IgD-negative memory B cell (primary cell): ENCODE results near the gene MACROH2A1. TPM values are rescaled to one million over a fixed set of nuclear protein-coding genes. Genes with fewer than 3 reads are reported as not detected.
A peak's percentile ranks its signal among the peaks of the same experiment; 100 is the strongest.

Experiments used
- H3K27ac Mint-ChIP-seq, 3 donors: one replicate each; pipeline ENCODE4 v1.8.0; 2020 to 2022; ENCODE audit warnings: mild to moderate bottlenecking in 3 of 3, mixed read lengths in 3 of 3, moderate library complexity in 1 of 3
- H3K27me3 Mint-ChIP-seq: one replicate; pipeline ENCODE4 v1.8.0; 2021; ENCODE audit warnings: mixed read lengths
- H3K36me3 Mint-ChIP-seq: one replicate; pipeline ENCODE4 v1.8.0; 2020; ENCODE audit warnings: mild to moderate bottlenecking, mixed read lengths
- H3K4me1 Mint-ChIP-seq, 3 donors: one replicate each; pipeline ENCODE4 v1.8.0; 2020 to 2022; ENCODE audit warnings: mixed read lengths in 3 of 3, mild to moderate bottlenecking in 1 of 3
- H3K4me3 Mint-ChIP-seq, 4 donors: one replicate each; pipeline ENCODE4 v1.8.0; 2020 to 2022; ENCODE audit warnings: mild to moderate bottlenecking in 4 of 4, mixed read lengths in 4 of 4, moderate library complexity in 3 of 4
- H3K9me3 Mint-ChIP-seq, 3 donors: one replicate each; pipeline ENCODE4 v1.8.0; 2020 to 2021; ENCODE audit warnings: mixed read lengths in 3 of 3, mild to moderate bottlenecking in 1 of 3
- polyA plus RNA-seq: library from polyadenylated mRNA; unstranded; fragments of 300-500 nt; fragmentation: Illumina TruSeq; gene quantifications from one replicate; pipeline ENCODE4 v1.2.3, GENCODE V29; 2021

MACROH2A1 gene
- polyA plus RNA-seq = 121 TPM

GRCh38 chr5:135398855-135399793 is at the start of gene MACROH2A1:
Gene MACROH2A1, minus strand, starts transcription at chr5:135399231. Its CDS starts 10,138 bp downstream, at chr5:135389093.
- H3K27me3 Mint-ChIP-seq = peaks cover 4% of the 10 kb centered on the region
- H3K4me1 Mint-ChIP-seq = peaks cover 12 to 34% (median 25%) of the 10 kb centered on the region in 3 donors
- no peaks in the 10 kb centered on the region for H3K36me3 Mint-ChIP-seq
- H3K4me3 Mint-ChIP-seq = peak within 1 kb of the TSS; percentile 83 to 96 (median 94)
- H3K27ac Mint-ChIP-seq = peak within 1 kb of the TSS; percentile 87 to 93 (median 89)
- no peaks in the 10 kb centered on the region for H3K9me3 Mint-ChIP-seq

- peaks cover 13% of the 10 kb centered on the region for H3K27me3 Mint-ChIP-seq
- no peak overlapping the region for H3K4me3 Mint-ChIP-seq
- no peak overlapping the region for H3K27ac Mint-ChIP-seq
- peaks cover 0 to 4% (median 0%) of the 10 kb centered on the region in 3 donors for H3K9me3 Mint-ChIP-seq
- H3K4me1 Mint-ChIP-seq = peaks cover 0 to 2% (median 0%) of the 10 kb centered on the region in 3 donors
- no peaks in the 10 kb centered on the region for H3K36me3 Mint-ChIP-seq
Measured at GRCh38 chr5:135448071-135448739, 49.2 kb upstream of the MACROH2A1 start.

GRCh38 chr5:135447298-135447929 is 48.4 kb upstream of the MACROH2A1 start, which contains the start of gene DCANP1:
Gene DCANP1, minus strand, starts transcription at chr5:135447348. Its CDS starts 240 bp downstream, at chr5:135447108.
- no peak within 1 kb of the TSS for H3K4me3 Mint-ChIP-seq

GRCh38 chr5:135446615-135447014 is 47.6 kb upstream of the MACROH2A1 start:
- Mint-ChIP-seq H3K4me1 (no peaks in the 10 kb centered on the region), H3K4me3 (no peak overlapping the region), H3K9me3 (peaks cover 0 to 4% (median 0%) of the 10 kb centered on the region in 3 donors), H3K27ac (no peak overlapping the region), H3K36me3 (no peaks in the 10 kb centered on the region), H3K27me3 (peaks cover 13% of the 10 kb centered on the region)

More at GRCh38 chr5:135447298-135447929, 48.4 kb upstream of the MACROH2A1 start, which contains the start of gene DCANP1:
- H3K36me3 Mint-ChIP-seq = no peaks in the 10 kb centered on the region
- peaks cover 0 to under 1% (median 0%) of the 10 kb centered on the region in 3 donors for H3K4me1 Mint-ChIP-seq
- H3K27me3 Mint-ChIP-seq = peaks cover 13% of the 10 kb centered on the region
- H3K27ac Mint-ChIP-seq = no peak within 1 kb of the TSS
- peaks cover 0 to 4% (median 0%) of the 10 kb centered on the region in 3 donors for H3K9me3 Mint-ChIP-seq

- no peak overlapping the region for H3K4me3 Mint-ChIP-seq
- H3K27ac Mint-ChIP-seq = no peak overlapping the region
- H3K9me3 Mint-ChIP-seq = peaks cover 0 to 4% (median 0%) of the 10 kb centered on the region in 3 donors
- peaks cover 13% of the 10 kb centered on the region for H3K27me3 Mint-ChIP-seq
- H3K4me1 Mint-ChIP-seq = peaks cover 0 to under 1% (median 0%) of the 10 kb centered on the region in 3 donors
- H3K36me3 Mint-ChIP-seq = no peaks in the 10 kb centered on the region
Measured at GRCh38 chr5:135446206-135446605, 47.2 kb upstream of the MACROH2A1 start.

- H3K27ac Mint-ChIP-seq = no peak overlapping the region
- no peaks in the 10 kb centered on the region for H3K36me3 Mint-ChIP-seq
- H3K4me1 Mint-ChIP-seq = peaks cover 0 to 2% (median 2%) of the 10 kb centered on the region in 3 donors
- peaks cover 0 to 4% (median 0%) of the 10 kb centered on the region in 3 donors for H3K9me3 Mint-ChIP-seq
- peaks cover 13% of the 10 kb centered on the region for H3K27me3 Mint-ChIP-seq
- H3K4me3 Mint-ChIP-seq = no peak overlapping the region
Measured at GRCh38 chr5:135445306-135445985, 46.4 kb upstream of the MACROH2A1 start.

GRCh38 chr5:135444881-135445280 is 45.9 kb upstream of the MACROH2A1 start:
- H3K4me1 Mint-ChIP-seq = peaks cover 0 to 2% (median 2%) of the 10 kb centered on the region in 3 donors
- peaks cover 0 to 4% (median 0%) of the 10 kb centered on the region in 3 donors for H3K9me3 Mint-ChIP-seq
- no peak overlapping the region for H3K27ac Mint-ChIP-seq
- no peak overlapping the region for H3K4me3 Mint-ChIP-seq
- peaks cover 10% of the 10 kb centered on the region for H3K27me3 Mint-ChIP-seq
- no peaks in the 10 kb centered on the region for H3K36me3 Mint-ChIP-seq

- H3K27ac Mint-ChIP-seq = no peak overlapping the region
- peaks cover 0 to 2% (median 2%) of the 10 kb centered on the region in 3 donors for H3K4me1 Mint-ChIP-seq
- H3K27me3 Mint-ChIP-seq = peaks cover 10% of the 10 kb centered on the region
- peaks cover 0 to 4% (median 0%) of the 10 kb centered on the region in 3 donors for H3K9me3 Mint-ChIP-seq
- no peak overlapping the region for H3K4me3 Mint-ChIP-seq
- H3K36me3 Mint-ChIP-seq = no peaks in the 10 kb centered on the region
Measured at GRCh38 chr5:135444360-135444759, 45.3 kb upstream of the MACROH2A1 start.

GRCh38 chr5:135443161-135443960 is 44.3 kb upstream of the MACROH2A1 start:
- Mint-ChIP-seq H3K4me1 (peaks cover 0 to 2% (median 2%) of the 10 kb centered on the region in 3 donors), H3K27me3 (peaks cover 11% of the 10 kb centered on the region), H3K4me3 (no peak overlapping the region), H3K9me3 (peaks cover 0 to 4% (median 0%) of the 10 kb centered on the region in 3 donors), H3K27ac (no peak overlapping the region), H3K36me3 (no peaks in the 10 kb centered on the region)

- Mint-ChIP-seq H3K36me3 (no peaks in the 10 kb centered on the region), H3K4me1 (peaks cover 0 to 5% (median 3%) of the 10 kb centered on the region in 3 donors), H3K27ac (no peak overlapping the region), H3K27me3 (peaks cover 9% of the 10 kb centered on the region), H3K9me3 (peaks cover 0 to 4% (median 0%) of the 10 kb centered on the region in 3 donors), H3K4me3 (no peak overlapping the region)
Measured at GRCh38 chr5:135442431-135443160, 43.6 kb upstream of the MACROH2A1 start.

- no peak overlapping the region for H3K27ac Mint-ChIP-seq
- no peak overlapping the region for H3K4me3 Mint-ChIP-seq
- H3K27me3 Mint-ChIP-seq = peaks cover 3% of the 10 kb centered on the region
- no peaks in the 10 kb centered on the region for H3K9me3 Mint-ChIP-seq
- H3K36me3 Mint-ChIP-seq = no peaks in the 10 kb centered on the region
- peaks cover 0 to 8% (median 8%) of the 10 kb centered on the region in 3 donors for H3K4me1 Mint-ChIP-seq
Measured at GRCh38 chr5:135441919-135442318, 42.9 kb upstream of the MACROH2A1 start.

GRCh38 chr5:135441350-135441831 is 42.4 kb upstream of the MACROH2A1 start:
- Mint-ChIP-seq H3K27me3 (peaks cover 4% of the 10 kb centered on the region), H3K9me3 (no peaks in the 10 kb centered on the region), H3K4me1 (peaks cover 1 to 8% (median 8%) of the 10 kb centered on the region in 3 donors), H3K36me3 (no peaks in the 10 kb centered on the region), H3K27ac (no peak overlapping the region), H3K4me3 (no peak overlapping the region)

- Mint-ChIP-seq H3K27ac (no peak overlapping the region), H3K4me3 (no peak overlapping the region), H3K36me3 (no peaks in the 10 kb centered on the region), H3K9me3 (no peaks in the 10 kb centered on the region), H3K4me1 (peaks cover 4 to 9% (median 8%) of the 10 kb centered on the region in 3 donors), H3K27me3 (peaks cover 5% of the 10 kb centered on the region)
Measured at GRCh38 chr5:135440916-135441315, 41.9 kb upstream of the MACROH2A1 start.
